Measurements from ENCODE around the gene NME9. TPM values are rescaled to one million over a fixed set of nuclear protein-coding genes. Genes with fewer than 3 reads are reported as not detected.

NME9 gene
- total RNA-seq, 4 donors from 2014 or later: 0.40 TPM; not detected in 3

DNA sequence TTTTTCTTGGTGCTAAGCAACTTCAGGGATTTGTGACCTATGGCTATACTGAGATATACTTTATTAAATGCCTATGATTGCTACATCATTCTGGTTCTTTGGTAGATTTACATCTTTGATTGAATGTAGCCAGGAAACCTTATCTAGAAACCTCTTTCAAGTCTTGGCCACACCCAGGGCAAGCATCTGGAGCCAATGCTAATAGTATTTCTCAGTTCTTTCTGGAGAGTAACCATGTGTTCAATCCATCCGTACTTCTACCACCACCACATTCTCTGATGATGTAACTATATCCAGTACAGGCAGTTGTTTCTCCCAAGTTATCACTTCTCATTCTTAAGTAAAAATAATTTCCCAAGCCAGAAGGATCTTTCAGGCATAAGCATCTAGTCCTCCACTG lies 69.0 kb downstream of the NME9 start:
- H3K36me3 ChIP-seq: peaks cover 7 to 65% (median 40%) of the 10 kb centered on the region in 4 donors
- H3K27ac ChIP-seq (replicated peaks in 1 of 4): no peak overlapping the region
- DNase-seq (ENCODE audit: extremely low spot score): no peak
- no peak overlapping the region for H3K4me3 ChIP-seq
- no peaks in the 10 kb centered on the region for H3K4me1 ChIP-seq
- no peaks in the 10 kb centered on the region for H3K27me3 ChIP-seq
- 64% methylated on average over 1 of the region's 1 CpG for WGBS
- H3K9me3 ChIP-seq: no peaks in the 10 kb centered on the region
- TF ChIP-seq EP300 (IDR thresholded peaks at IDR 0.05): no peak
- TF ChIP-seq CTCF (IDR thresholded peaks at IDR 0.05): no peak
- TF ChIP-seq POLR2AphosphoS5 (IDR thresholded peaks at IDR 0.05): no peak
- intact Hi-C loops (cut with DNase I): no loop called here

DNA sequence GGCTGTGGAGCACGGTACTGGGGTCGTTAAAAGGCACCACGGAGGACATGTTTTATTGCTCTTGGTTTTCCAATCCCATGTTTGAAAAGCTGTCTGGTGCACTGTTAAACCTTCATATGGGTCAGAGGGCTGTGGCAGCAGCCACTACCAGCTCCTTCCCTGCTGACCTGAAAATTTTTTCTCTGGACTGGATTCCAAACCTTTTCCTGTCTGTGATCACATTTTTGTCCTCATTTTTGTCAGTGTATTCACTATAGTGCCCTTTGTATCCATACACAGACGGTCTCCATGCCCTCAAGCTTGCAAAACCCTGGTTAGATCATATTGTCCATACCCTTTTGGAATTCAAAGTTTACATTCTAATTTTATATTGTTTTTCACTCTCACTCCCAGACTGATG lies 70.5 kb downstream of the NME9 start:
- DNase-seq (ENCODE audit: extremely low spot score): no peak
- H3K9me3 ChIP-seq: no peaks in the 10 kb centered on the region
- intact Hi-C loops (cut with DNase I): no loop called here
- no peaks in the 10 kb centered on the region for H3K4me1 ChIP-seq
- no peaks in the 10 kb centered on the region for H3K27me3 ChIP-seq
- WGBS: 92% methylated on average over 4 of the region's 4 CpGs
- no peak overlapping the region for H3K4me3 ChIP-seq
- TF ChIP-seq POLR2AphosphoS5 (IDR thresholded peaks at IDR 0.05) (no peak), POLR2A (IDR thresholded peaks at IDR 0.05; ENCODE audit: low read depth) (no peak), CTCF (IDR thresholded peaks at IDR 0.05) (no peak), EP300 (IDR thresholded peaks at IDR 0.05) (no peak)
- no peak overlapping the region for H3K27ac ChIP-seq (replicated peaks in 1 of 4)
- H3K36me3 ChIP-seq: peaks cover 0 to 50% (median 26%) of the 10 kb centered on the region in 4 donors

- Histone ChIP-seq H3K9me3 (no peaks in the 10 kb centered on the region), H3K4me1 (no peaks in the 10 kb centered on the region), H3K4me3 (no peak overlapping the region), H3K36me3 (peaks cover 0 to 41% (median 18%) of the 10 kb centered on the region in 4 donors), H3K27me3 (no peaks in the 10 kb centered on the region), H3K27ac (replicated peaks in 1 of 4) (no peak overlapping the region)
- intact Hi-C loops (cut with DNase I): no loop called here
- DNase-seq (ENCODE audit: extremely low spot score): no peak
- no peak for TF ChIP-seq POLR2A (IDR thresholded peaks at IDR 0.05; ENCODE audit: low read depth)
- whole genome bisulfite sequencing: 100% methylated on average over 1 of the region's 1 CpG
Measured at GRCh38 chr3:138257986-138258385, 71.7 kb downstream of the NME9 start.

- no peaks in the 10 kb centered on the region for H3K27me3 ChIP-seq
- no peaks in the 10 kb centered on the region for H3K4me1 ChIP-seq
- 88% methylated on average over 1 of the region's 1 CpG for WGBS
- no peak overlapping the region for H3K27ac ChIP-seq (replicated peaks in 1 of 4)
- intact Hi-C loops (cut with DNase I): no loop called here
- no peak overlapping the region for H3K4me3 ChIP-seq
- no peak for DNase-seq (ENCODE audit: extremely low spot score)
- H3K9me3 ChIP-seq: no peaks in the 10 kb centered on the region
- H3K36me3 ChIP-seq: peaks cover 0 to 30% (median 18%) of the 10 kb centered on the region in 4 donors
- TF ChIP-seq CTCF (IDR thresholded peaks at IDR 0.05): no peak
- TF ChIP-seq POLR2A (IDR thresholded peaks at IDR 0.05; ENCODE audit: low read depth): no peak
- no peak for TF ChIP-seq EP300 (IDR thresholded peaks at IDR 0.05)
- no peak for TF ChIP-seq POLR2AphosphoS5 (IDR thresholded peaks at IDR 0.05)
Measured at GRCh38 chr3:138256022-138256421, 73.6 kb downstream of the NME9 start.

DNA sequence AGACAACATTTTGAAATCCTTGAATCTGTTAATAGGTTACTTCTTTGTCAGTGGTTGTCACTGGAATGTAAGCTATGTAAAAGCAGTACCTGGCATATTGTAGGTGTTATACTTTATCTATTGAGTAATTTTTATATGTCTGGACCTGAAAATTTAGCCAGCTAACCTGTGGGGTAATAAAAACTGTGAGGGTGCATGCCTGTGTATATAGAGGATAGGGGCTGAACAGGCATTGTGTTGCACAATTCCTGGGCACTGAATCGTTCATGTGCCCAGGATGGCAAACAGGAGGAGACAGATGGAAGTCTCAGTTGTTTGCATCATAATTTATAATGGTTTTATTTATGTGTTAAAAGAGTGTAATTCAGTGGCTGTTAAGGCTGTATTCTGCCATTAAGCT lies 75.4 kb downstream of the NME9 start:
- intact Hi-C loops (cut with DNase I): no loop called here
- Histone ChIP-seq H3K9me3 (no peaks in the 10 kb centered on the region), H3K36me3 (peaks cover 0 to 15% (median 9%) of the 10 kb centered on the region in 4 donors), H3K27me3 (no peaks in the 10 kb centered on the region), H3K4me1 (no peaks in the 10 kb centered on the region), H3K27ac (replicated peaks in 1 of 4) (no peak overlapping the region), H3K4me3 (no peak overlapping the region)
- DNase-seq (ENCODE audit: extremely low spot score): no peak
- 38% methylated on average over 1 of the region's 1 CpG for WGBS
- TF ChIP-seq POLR2AphosphoS5 (IDR thresholded peaks at IDR 0.05) (no peak), POLR2A (IDR thresholded peaks at IDR 0.05; ENCODE audit: low read depth) (no peak), CTCF (IDR thresholded peaks at IDR 0.05) (no peak), EP300 (IDR thresholded peaks at IDR 0.05) (no peak)

All from esophagus muscularis mucosa (tissue), 4 donors.